HepG2 (cell line): ENCODE data around the gene RBL1.

Source experiments
- BRF2 ChIP-seq: sonication (generic); formaldehyde crosslinking; IDR thresholded peaks from 2 replicates; pipeline ENCODE4 v1.8.1; 2022; ENCODE audit warnings: mild to moderate bottlenecking, missing genetic modification reagents
- KAT7 ChIP-seq: IDR thresholded peaks from 2 replicates; pipeline ENCODE4 v1.6.1; 2018; ENCODE audit warnings: borderline replicate concordance, missing compliant biosample characterization
- MTF1 ChIP-seq: sonication (generic); formaldehyde crosslinking; IDR thresholded peaks from 2 replicates; pipeline ENCODE4 v1.5.0; 2020; ENCODE audit warnings: missing genetic modification reagents
- RAD21 ChIP-seq: fragments of 450-650 bp; formaldehyde crosslinking; IDR thresholded peaks from 2 replicates; pipeline ENCODE4 v1.5.0; 2020; ENCODE audit warnings: mild to moderate bottlenecking

- TF ChIP-seq RAD21 (CRISPR knock-in tag) (no peak), MTF1 (CRISPR knock-in tag) (no peak), KAT7 (no peak), BRF2 (CRISPR knock-in tag) (no peak)
Measured at GRCh38 chr20:37137547-37137946, 41.8 kb upstream of the RBL1 start.
